Stimulated activated CD4-positive, alpha-beta T cell treated with anti-CD3 and anti-CD28 coated beads, Interleukin-12 subunit alpha, Interleukin-12 subunit beta, amount 100 ng/mL, for 4 hours (primary cell): ENCODE data around the gene C4orf50.

Experiments
- DNase-seq: peaks from one replicate; pipeline ENCODE4 v3.0.0-alpha.2; 2020

Gene C4orf50

DNA sequence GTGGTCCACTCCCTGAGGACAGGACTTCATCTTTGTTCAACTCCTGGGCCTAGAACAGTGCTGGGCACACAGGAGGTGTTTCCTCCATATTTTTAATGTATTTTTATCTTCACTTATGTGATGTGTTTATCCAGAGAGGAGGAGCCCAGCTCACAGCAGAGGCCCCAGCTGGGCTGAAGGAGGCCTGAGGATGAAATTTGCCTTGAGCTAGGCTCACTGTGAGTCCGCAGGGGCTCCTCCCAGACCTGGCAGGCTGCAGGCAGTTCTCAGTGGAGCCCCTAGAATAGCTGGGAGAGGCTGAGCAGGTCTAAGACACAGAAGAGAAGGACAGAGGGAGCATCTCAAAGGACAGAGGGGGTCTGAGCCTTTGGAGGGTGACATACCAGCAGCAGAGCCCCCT is 26.8 kb downstream of the C4orf50 start:
- DNase-seq, result no peak

DNA sequence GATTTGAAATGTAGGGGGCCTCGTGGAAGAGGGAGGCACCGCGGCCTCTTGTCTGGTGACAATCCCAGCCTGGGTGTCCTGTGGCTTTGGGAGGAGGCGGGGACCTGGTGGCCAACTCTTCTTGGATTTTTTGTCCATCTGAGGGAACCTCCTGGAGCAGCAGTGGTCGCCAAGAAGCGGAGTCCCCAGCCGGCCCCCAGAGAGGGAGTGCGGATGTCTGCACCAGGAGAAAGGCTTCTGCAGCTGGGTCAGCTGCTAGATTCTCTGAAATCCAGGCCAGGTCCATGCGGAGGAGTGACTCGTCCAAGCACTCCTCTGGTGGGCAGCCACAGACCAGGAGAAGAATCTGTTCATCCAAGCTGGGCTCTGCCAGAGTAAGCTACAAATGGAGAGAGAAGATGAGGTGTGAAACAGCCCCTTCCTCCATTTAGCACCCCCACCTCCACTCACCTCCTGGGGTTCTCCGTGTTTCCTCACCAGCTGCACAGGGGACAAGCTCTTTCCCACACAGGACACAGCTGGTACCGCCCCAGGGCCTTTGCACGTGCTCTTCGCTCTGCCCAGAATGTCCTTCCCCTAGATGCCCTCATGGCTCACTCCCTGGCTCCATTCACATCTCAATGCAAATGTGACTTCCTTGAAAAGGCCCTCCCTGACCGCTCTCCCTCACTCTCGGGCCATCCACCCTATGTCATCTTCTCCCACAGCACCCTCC is 27.6 kb downstream of the C4orf50 start:
- no peak for DNase-seq

DNA sequence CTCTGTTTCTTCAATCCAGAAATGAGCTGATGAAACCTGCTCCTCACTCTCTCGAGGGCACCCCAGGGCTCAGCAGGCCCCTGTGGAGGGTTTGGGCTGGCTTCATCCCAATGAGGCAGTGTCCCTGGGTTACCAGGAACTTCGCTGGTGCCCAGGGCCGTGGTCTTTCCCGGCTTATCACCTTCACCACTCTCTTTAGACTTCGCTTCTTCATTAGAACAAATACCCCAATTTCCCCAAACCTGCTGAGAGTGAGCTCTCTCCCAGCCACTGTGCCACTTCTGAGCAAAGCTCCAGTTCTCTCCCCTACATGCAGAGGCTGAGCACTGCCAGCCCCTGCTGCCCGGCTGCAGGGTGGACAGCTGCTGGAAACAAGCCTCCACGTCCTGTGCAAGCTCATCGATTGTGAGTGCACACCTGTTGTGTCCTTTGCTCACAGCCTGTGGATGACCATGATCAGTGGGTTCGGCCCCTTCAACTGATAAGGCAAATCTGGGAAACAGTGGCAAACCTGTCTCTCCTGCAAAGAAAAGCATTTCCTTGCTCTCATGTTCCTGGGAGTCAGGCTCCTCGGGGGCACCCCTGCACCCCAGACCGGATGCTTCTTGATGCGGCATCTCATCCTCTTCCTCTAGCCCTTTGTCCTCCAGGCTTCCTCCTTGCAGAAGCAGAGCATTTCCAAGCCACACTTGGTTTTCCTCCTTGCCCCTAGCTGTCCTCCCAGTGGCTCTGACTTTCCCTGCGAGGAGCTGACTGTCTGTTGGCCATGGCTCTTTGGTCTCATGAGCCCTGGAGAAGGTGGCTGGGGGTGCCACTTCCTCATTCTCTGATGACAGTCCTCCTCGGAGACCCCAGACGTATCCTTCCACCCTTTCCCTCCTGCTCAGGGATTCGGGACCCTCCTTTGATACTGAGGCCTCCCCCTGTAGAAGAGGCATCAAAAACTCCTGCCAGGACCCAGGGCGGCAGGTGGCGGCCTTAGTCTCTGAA is 28.7 kb downstream of the C4orf50 start:
- no peak for DNase-seq

DNA sequence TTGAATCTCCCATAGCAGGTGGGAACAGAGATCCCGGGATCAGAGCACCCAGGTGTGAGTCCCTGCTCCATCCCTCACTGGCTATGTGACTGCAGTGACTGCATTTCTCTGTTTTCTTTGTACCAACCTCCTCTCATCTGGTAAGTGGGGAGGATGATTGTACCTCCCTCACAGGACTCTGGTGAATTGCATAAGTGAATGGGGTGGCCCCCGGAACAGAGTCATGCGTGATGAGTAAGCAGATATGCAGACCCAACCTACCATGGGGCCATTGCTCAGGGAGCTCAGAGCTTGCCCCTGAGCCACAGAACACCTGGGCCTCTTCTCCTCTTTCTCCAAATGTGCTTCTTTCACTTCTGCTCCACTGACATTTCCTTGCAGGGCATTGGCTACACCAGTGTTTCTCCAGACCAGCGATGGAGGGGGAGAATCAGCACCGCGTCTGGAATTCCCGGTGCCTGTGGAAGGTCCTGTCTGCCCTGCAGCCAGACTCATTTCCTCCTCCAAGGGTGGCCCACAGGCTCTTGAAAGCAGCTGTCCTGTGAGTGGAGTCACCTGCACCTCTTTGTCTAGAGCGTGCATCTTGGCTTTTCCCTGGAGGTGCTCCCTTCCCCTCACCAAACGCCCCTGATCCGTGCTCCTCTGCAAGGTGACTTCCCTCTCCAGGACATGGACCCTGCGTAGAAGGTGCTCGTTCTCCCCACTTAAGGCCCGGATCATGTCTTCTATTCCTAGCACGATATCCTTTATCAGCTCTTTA is 30.0 kb downstream of the C4orf50 start:
- no peak for DNase-seq

DNA sequence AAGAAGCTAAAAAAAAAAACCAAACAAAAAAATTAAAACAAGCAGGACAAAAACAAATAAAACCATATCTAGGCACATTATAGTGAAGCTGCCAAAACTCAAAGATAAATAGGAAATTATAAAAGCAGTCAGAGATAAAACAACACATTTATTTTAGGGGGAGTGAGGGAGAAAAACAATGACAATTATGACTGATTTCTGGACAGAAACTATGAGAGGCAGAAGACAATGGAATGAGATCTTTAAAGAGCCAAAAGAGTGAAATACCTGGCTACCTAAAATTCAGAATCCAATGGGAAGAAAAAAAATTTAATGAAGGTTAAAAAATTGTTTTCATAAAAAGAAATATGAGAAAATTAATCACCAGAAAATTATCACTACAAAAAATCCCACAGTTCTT is 33.4 kb downstream of the C4orf50 start:
- no peak for DNase-seq

DNA sequence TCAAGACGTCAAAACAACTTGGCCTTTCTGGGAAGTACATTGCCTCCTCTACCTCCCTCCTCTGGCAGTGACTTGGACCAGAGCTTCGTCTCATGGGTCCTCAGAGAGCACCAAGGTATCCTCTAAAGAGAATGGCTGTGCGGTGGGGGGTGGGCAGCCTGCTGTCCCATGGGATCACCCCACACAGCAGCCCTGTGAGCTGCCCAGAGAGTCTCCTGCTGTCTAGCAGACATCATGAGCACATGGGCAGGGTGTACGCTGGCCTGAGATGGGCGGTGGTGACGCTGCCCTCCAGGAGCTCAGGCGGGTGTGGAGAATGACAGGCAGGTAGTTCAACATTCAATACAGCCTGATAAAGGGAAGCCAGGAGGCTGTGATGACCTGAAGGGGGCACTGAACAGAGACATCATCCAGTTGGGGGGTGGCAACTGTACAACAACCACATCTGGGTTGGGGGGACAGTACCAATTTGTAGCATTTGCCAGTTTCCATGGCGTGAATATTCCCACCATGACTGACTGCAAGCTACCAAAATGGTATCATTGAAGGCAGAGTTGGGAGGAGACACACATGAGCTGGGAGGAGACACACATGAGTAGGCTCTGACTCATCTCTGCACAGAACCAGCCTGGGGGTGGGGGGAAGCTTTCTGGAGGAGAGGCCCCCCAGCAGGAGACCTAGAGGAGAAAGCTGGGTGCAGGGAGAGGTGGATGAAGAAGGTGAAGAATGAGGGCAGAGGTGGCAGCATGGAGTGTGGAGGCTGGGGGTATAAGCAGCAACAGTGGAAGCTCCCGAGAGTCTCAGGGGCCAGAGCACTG is 35.9 kb downstream of the C4orf50 start:
- no peak for DNase-seq

DNA sequence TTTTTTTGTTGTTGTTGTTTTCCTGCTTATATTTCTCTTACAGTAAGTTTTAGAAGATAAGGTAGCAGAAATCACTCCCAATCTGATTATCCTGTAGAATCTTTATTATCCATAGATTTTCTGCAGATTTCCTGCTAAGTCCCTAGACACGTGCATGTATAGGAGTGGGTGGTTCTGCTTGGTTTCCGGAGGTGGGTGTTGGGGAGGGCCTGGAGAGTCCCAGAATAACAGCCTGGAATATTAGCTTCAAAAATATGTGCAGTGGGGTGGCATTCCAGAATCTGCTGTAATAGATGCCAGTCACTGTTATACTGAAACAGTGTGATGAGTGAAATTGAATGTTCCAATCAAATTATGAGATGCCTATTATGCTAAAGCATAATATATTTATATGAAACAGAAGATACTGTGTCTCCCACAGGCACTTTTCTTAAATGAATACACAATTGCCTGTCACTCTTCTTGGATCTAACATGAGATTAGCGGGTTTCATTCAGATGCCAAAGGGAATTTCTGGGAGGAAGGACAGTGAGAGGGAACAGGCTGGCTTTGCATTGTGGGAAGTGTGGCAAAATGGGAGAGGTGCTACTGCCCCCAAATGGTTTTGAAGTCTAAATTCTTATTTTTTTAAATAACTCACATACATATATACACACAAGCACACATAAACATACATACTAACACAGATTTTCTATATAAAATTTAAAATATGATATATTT is 37.6 kb downstream of the C4orf50 start:
- DNase-seq, result no peak

DNA sequence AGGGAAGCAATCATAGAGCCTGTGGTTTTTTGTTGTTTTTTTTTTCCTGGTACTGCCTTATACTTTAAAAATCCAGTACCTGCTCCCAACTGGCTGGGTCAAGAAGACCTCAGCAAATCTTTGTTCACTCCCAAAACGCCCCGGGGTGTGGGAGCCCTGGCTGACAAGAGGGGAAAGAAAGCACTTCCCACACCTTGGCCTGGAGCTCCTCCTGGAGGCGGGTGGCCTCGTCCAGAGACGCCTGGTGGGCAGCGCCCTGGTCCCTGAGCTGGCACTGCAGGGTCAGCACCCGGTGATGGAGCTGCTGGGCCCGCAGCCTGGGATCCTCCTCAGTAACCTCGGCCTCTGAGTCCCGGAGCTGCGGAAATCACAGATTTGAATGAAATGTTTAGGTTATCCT is 38.2 kb downstream of the C4orf50 start:
- no peak for DNase-seq

DNA sequence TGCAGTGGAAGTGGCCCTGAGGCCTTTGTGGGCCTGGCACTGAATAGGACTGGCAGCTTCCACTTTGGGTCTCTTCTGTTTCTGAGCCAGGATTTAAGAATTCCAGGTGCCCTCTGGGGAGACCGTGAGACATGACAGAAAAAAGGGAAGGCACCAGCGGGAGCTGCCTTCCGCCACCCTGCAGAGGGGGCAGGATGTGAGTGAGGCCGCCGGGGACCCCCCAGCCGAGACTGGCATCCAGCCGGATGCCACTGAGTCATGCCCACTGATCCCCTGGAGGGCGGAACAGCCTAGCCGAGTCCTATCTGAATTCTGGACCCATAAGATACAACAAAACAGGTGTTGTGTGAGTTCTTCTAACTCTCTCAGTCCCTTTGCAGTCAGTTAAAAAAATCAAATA is 41.3 kb downstream of the C4orf50 start:
- no peak for DNase-seq

DNA sequence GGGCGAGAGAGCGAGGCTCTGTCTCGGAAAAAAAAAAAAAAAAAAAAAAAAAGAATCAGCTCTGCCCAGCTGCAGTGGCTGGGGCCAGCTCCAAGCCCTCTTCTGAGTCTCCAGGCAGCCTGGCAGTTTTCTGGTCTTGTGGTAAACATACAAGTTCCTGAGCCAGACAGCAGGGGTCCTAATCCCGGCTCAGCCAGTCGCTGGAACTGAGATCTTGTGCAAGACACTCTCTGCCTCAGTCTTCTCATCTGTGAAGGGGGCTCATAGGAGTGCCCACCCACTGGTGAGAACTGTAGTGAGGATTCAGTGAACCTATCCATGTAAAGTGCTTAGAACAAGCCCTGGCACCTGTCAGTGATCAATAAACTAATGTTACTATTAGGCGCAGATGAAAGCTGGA is 41.8 kb downstream of the C4orf50 start:
- no peak for DNase-seq

DNA sequence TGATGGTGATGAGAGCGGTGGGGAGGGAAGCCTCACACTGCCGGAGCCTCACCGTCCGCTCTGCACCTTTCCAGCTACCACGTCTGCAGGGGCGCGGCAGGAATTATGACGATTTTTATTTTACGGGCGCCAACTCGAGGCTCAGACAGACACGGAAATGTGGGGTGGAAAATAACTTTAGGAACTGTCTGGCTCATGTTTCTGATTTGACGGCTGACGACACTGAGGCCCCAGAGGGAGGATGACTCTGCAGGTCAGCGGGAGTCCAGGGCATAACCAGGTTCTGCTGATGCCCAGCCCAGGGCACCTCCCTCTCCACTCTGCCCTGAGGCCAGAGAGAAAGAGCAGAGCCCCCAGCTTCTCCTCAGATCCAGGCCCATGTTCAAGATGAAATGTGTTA is 43.9 kb downstream of the C4orf50 start:
- no peak for DNase-seq

DNA sequence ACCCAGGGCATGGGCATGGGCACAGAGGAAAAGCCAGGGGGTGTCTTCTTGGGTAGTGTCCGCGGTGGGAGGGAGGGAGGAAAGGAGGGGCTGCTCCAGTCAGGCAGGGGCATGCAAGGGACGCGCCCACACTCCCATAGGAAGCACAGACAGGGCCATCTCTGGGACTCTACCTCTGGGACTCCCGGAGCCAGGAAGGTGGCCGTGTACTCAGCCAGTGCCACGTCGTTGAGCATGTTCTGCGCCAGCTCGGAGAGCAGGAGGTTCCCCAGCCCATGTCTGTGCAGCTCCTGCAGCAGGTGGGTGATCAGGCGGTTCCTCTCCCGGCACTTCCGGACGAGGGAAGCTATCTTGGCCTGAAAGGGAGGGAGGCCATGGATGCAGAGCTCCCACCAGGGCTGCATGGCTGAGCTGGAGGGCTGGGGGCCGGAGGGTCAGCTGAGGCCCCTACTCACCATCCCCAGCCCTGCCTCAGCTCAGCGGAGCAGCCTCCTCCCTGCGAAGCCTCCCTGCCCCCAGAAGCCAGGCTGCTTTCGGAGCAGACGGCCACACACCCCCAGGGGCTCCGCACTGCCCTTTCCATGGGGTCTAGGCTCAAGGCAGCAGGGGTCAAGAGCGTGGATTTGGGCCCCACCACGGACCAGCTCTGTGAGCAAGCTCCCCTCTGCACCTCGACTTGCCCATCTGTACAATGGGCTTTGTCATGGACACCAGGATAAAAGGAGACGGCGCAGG is 44.6 kb downstream of the C4orf50 start:
- DNase-seq, result no peak

DNA sequence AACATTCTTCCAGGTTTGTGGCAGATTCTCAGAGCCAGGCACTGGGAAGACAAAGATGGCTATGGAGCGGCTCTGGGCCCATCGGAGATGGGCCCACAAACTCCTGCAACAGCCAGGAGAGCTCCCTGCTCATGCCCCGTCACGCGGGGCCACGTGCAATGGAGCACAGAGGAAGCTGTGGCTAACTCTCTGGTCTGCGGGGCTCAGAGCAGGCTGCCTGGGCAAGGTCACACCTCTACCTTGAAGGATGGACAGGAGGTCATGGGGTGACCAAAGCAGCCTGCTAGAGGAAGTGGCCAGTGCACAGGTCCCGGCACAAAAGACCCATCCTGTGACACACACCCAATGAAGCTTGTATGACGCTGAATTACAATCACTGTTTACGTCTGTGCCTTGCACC is 45.2 kb downstream of the C4orf50 start:
- no peak for DNase-seq

DNA sequence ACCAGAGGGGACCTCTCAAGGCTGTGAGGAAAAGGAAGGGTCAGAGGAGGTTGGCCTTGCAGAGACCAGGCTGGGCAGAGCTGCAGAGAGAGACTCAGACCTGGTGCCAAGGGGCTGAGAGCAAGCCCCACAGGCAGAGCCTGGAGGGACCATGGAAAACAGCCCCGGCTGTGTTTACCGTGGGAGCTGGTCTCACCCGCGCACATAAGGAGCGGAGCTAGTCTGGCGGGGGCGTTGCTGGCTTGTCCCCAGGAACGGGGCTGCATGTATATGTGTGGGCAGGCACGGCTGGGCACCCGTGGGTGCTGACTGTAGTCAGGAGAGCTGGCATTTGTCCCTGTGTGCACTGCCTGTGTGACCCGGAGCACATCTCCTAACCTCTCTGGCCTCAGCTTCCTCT is 45.7 kb downstream of the C4orf50 start:
- DNase-seq, result no peak

DNA sequence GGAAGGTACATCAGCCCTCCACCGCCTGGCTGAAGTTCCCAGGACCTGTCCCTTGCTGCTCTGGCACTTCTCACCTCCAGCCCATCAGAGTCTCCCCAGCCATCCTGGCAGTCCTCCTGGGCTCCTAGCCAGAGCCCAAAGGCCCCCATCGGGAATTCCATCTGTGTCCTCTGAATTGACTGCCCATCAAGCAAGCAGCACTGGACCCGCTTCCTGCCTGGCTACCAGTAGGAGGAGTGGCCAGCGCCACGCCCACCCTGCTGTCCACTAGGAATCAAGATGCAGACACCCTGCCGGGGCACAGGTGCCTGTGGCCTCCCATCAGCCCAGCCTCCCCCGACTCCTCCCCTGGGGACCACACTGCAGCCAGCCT is 47.2 kb downstream of the C4orf50 start:
- DNase-seq, result no peak

DNA sequence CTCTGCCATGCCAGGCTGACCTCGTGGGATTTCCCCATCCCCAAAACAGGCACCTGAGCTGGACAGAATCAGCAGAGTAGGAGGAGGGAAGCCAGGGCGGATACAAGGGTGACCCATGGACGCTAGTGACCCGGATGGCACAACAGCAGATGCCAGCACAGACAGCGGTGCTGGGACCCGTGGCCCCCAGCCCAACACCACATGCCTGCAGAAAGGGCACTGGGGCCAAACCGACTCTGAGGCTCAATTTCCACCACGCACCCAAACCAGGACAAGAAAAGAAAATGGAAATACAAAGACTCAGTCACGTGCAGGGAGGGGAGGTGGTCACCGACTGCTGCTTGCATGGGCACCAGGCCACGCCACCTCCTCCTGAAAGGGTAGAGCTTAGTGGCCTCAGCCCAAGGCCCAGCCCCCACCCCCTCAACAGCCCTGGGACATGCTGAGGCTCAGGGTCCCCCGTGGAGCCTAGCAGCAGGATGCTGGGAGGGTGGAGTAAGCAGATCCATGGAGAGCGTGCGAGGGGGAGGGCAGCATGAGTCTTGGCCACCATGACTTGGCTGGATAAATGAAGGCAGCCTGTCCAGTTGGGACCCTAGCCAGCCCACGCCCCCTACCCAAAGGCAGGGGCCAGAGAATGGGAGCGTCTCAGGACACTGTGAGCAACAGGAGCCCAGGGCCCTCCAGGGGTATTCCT is 47.7 kb downstream of the C4orf50 start:
- no peak for DNase-seq

DNA sequence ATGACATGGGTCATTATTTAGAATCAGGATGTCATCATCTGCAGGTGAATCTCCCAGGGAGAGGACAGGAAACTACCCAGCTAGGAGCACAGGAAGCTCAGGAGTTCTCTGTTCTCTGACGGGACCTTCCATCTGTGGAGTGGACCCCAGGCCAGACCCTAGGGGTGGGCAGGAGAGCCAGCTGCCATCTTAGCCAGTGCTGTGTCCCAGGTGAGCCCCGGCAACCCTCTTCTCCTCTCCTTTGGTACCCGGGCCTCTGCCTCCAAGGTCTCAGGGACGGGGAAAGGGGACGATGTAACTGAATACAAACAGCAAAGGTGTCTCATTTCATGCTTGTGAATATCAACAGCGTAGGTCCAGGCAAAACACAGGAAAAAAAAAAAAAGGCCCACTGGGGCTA is 48.5 kb downstream of the C4orf50 start:
- no peak for DNase-seq

DNA sequence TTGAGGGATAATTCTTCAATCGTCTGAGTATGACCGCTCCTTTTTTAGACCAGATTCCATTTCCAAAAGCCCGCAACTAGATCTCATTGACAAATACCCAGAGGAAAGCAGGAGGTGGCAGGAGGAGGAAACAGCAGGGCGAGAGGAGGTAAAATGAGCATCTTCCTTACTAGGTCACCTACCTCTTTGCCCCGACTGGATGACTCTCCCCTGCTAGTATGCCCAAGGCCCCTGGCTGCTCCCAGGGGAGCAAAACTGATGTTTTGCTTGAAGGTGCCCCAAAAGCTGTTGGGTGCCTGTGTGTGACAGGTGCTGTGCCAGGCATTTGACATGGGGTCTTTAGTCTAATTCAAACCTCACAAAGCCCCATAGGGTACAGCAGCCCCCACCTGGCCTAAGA is 48.9 kb downstream of the C4orf50 start:
- DNase-seq, result no peak

DNA sequence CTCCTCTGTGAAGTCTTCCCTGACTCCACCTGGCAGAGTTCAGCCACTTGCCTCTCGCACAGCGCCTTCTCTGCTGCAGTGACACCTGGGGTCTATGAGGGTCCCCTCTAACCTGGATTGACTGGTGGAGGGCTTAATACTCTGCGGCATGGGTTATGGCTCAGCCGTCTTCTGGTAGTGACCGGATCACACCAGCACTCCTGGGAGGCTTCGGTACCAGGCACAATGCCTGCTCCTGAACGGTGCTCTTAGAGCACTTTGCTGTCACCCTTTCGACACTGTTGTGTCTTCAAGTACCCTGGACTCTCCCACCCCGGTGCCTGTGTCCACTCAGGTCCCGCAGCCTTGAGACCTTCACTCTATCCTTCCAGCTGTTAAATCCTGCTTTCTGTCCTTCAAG is 50.0 kb downstream of the C4orf50 start:
- DNase-seq, result no peak

DNA sequence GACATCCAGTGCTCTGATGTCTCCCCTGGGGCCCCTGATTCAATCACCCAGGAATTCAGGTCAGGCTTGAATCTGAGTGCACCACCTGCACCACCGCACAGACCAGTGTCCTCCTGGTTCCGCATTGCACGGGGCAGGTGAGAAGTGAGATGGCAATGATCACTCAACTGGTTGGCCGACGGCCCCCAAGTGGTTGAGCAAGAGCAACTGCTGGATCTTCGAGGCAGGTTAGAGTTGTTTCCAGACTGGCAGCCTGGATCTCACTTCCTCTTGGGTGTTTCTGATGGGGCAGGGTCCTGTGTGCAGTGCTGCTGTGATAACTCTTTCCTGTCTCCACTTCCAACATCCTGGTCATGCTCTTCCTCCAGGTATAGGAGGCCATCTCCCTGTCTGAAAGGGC is 50.4 kb downstream of the C4orf50 start:
- DNase-seq, result no peak

DNA sequence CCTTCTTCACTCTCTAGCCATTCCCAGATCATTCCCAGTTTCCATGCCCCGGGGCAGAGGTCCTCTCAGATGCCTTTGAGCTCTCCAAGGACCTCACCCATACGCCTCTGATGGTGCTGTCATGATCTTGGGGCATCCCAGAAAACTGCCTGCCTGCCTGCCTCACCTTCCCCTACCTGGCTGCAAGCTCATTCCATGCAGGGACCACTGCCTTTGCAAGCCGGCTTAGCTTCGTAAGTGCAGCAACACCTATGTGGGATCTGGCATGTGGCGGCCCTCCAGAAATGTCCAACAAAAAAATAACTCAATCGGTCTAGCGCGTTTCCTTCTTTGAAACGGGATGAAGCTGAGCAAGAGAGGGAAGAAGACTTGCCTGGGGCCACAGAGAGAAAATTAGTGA is 53.0 kb downstream of the C4orf50 start:
- DNase-seq, result no peak
